HepG2 (cell line): ENCODE results near the gene TMC2. TPM values are rescaled to one million over a fixed set of nuclear protein-coding genes. Genes with fewer than 3 reads are reported as not detected.
A peak's percentile ranks its signal among the peaks of the same experiment; 100 is the strongest.

Experiments
- AGO1 ChIP-seq: fragments of 200-400 bp; formaldehyde crosslinking; IDR thresholded peaks from 2 replicates; pipeline ENCODE4 v1.6.1; 2017; ENCODE audit warnings: mild to moderate bottlenecking, low read depth, low read length, moderate library complexity; ENCODE audit not compliant: poor library complexity, severe bottlenecking
- CHCHD3 ChIP-seq: sonication (generic); formaldehyde crosslinking; IDR thresholded peaks from 2 replicates; pipeline ENCODE4 v1.8.0; 2022; ENCODE audit warnings: mild to moderate bottlenecking, missing genetic modification reagents, moderate library complexity
- CHD2 ChIP-seq: IDR thresholded peaks from 2 replicates; pipeline ENCODE4 v1.6.1; 2011; ENCODE audit warnings: low read depth, low read length, improper control_type of control experiment
- DR1 ChIP-seq: sonication (generic); formaldehyde crosslinking; IDR thresholded peaks from 2 replicates; pipeline ENCODE4 v1.8.0; 2021; ENCODE audit warnings: mild to moderate bottlenecking, missing genetic modification reagents, inconsistent platforms
- ETV5 ChIP-seq: IDR thresholded peaks from 2 replicates; pipeline ENCODE4 v1.6.1; 2018; ENCODE audit warnings: missing biosample characterization, missing genetic modification reagents, inconsistent platforms, borderline replicate concordance
- ETV6 ChIP-seq: sonication (generic); formaldehyde crosslinking; conservative IDR thresholded peaks from 2 replicates; pipeline ENCODE4 v1.4.0; 2020; ENCODE audit warnings: missing genetic modification reagents
- GFI1 ChIP-seq: sonication (generic); formaldehyde crosslinking; IDR thresholded peaks from 2 replicates; pipeline ENCODE4 v1.5.0; 2020; ENCODE audit warnings: missing genetic modification reagents, mild to moderate bottlenecking, borderline replicate concordance
- HNF4G ChIP-seq, 2 experiments: sonication (generic) in 1 of 2; formaldehyde crosslinking in 1 of 2; IDR thresholded peaks; 2 replicates each; pipeline versions ENCODE4 v1.4.0 to v1.6.1; 2011 to 2020; ENCODE audit warnings: borderline replicate concordance in 2 of 2, low read depth in 2 of 2, mild to moderate bottlenecking in 2 of 2, low read length in 1 of 2, missing genetic modification reagents in 1 of 2, moderate library complexity in 1 of 2
- ISX ChIP-seq: sonication (generic); formaldehyde crosslinking; conservative IDR thresholded peaks from 2 replicates; pipeline ENCODE4 v1.5.0; 2020; ENCODE audit warnings: missing genetic modification reagents
- MBNL3 ChIP-seq: fragments of 250-450 bp; sonication (Bioruptor Pico); conservative IDR thresholded peaks from 2 replicates; pipeline ENCODE4 v1.8.0; 2022; ENCODE audit warnings: mild to moderate bottlenecking, inconsistent platforms
- POGZ ChIP-seq: sonication (generic); formaldehyde crosslinking; IDR thresholded peaks from 2 replicates; pipeline ENCODE4 v1.4.0; 2020; ENCODE audit warnings: mild to moderate bottlenecking, missing genetic modification reagents
- PPARG ChIP-seq: conservative IDR thresholded peaks from 2 replicates; pipeline ENCODE4 v1.6.1; 2016; ENCODE audit warnings: missing biosample characterization, missing genetic modification reagents
- XBP1 ChIP-seq: sonication (generic); formaldehyde crosslinking; IDR thresholded peaks from 2 replicates; pipeline ENCODE4 v1.5.0; 2020; ENCODE audit warnings: missing genetic modification reagents
- ZBTB1 ChIP-seq: sonication (generic); formaldehyde crosslinking; IDR thresholded peaks from 2 replicates; pipeline ENCODE4 v1.4.0; 2020; ENCODE audit warnings: missing genetic modification reagents, borderline replicate concordance
- ZNF20 ChIP-seq: sonication (generic); formaldehyde crosslinking; IDR thresholded peaks from 2 replicates; pipeline ENCODE4 v1.4.0; 2020; ENCODE audit warnings: mild to moderate bottlenecking, moderate library complexity, missing genetic modification reagents
- ZNF230 ChIP-seq: sonication (generic); formaldehyde crosslinking; IDR thresholded peaks from 2 replicates; pipeline ENCODE4 v1.4.0; 2020; ENCODE audit warnings: mild to moderate bottlenecking, missing genetic modification reagents
- ZNF256 ChIP-seq: sonication (generic); formaldehyde crosslinking; conservative IDR thresholded peaks from 2 replicates; pipeline ENCODE4 v1.4.0; 2020; ENCODE audit warnings: missing genetic modification reagents
- ZNF296 ChIP-seq: sonication (generic); formaldehyde crosslinking; conservative IDR thresholded peaks from 2 replicates; pipeline ENCODE4 v1.5.0; 2020; ENCODE audit warnings: mild to moderate bottlenecking, missing genetic modification reagents
- ZNF337 ChIP-seq: sonication (generic); formaldehyde crosslinking; IDR thresholded peaks from 2 replicates; pipeline ENCODE4 v1.5.1; 2020; ENCODE audit warnings: missing genetic modification reagents, low read depth, mild to moderate bottlenecking, borderline replicate concordance
- ZNF547 ChIP-seq: sonication (generic); formaldehyde crosslinking; IDR thresholded peaks from 2 replicates; pipeline ENCODE4 v1.5.1; 2020; ENCODE audit warnings: mild to moderate bottlenecking, missing genetic modification reagents
- ZNF709 ChIP-seq: sonication (generic); formaldehyde crosslinking; IDR thresholded peaks from 2 replicates; pipeline ENCODE4 v1.5.0; 2020; ENCODE audit warnings: mild to moderate bottlenecking, missing genetic modification reagents
- polyA plus RNA-seq, 8 experiments: library from polyadenylated mRNA; depleted of rRNA in 3 of 8; stranded (reverse) in 7 of 8; unstranded in 1 of 8; fragments of >200 nt; fragmentation: Illumina TruSeq in 4 of 8; extraction: Trizol in 4 of 8; gene quantifications; 2 replicates each; pipeline versions ENCODE4 v1.2.1 to v1.2.3, GENCODE V29; 2011 to 2016; ENCODE audit warnings: low read depth in 4 of 8, missing spikeins in 1 of 8, mixed read lengths in 1 of 8; ENCODE audit not compliant: insufficient read depth in 1 of 8
- total RNA-seq, 5 experiments: library from RNA; depleted of rRNA; stranded (reverse); fragments of >200 nt; fragmentation: Illumina TruSeq; extraction: Trizol; gene quantifications; 2 replicates each; pipeline ENCODE4 v1.2.3, GENCODE V29; 2016; ENCODE audit warnings: low read depth in 1 of 5
- TF ChIP-seq, protein P1 (sequence below): sonication (generic); formaldehyde crosslinking; IDR thresholded peaks from 2 replicates; pipeline ENCODE4 v1.8.1; 2023; ENCODE audit warnings: missing genetic modification reagents, mild to moderate bottlenecking, borderline replicate concordance
- TF ChIP-seq, protein P2 (sequence below): sonication (generic); formaldehyde crosslinking; IDR thresholded peaks from 2 replicates; pipeline ENCODE4 v1.4.0; 2020; ENCODE audit warnings: missing genetic modification reagents
- TF ChIP-seq, protein P3 (sequence below): sonication (generic); formaldehyde crosslinking; IDR thresholded peaks from 2 replicates; pipeline ENCODE4 v1.4.0; 2020; ENCODE audit warnings: missing genetic modification reagents

Gene TMC2
- total and polyA plus RNA-seq, 2 of the 13 experiments (the other 11 are each of a cell fraction or from before 2014, with no cell fraction given), result not detected

DNA sequence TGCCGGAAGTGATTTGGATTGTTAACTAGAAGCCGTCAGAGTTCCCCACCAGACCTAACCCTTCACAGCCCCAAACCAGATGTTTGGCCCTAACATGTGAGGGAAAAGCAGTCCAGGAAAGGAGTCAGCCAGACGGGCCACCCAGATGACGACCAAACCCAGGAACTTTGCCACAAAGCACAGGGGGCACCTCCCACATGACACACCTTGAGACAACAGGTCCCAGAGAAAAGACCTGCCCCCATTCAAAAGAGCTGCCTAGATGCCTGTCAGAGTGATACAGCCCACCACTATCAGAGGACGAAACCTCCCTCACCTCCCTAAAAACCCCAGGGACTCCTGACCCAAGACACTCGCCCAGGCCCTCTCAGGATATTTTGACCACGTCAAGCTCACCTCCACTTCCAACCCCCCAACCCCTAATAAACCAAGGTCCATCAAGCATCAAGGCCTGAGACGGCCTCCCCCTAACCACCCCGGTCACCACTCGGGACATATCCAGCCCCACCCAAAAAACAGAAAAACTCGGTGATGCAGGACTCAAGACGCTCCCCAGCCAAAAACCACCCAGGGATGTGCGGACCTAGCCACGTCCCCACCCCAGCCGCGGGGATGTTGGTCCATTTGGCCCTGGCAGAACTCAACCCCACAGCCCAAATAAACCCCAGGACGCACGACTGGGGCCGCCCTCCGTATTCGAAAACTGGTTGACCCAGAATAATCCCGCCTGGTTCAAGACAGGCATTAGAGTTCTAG, 28.3 kb upstream of the TMC2 start (continued):
- TF ChIP-seq, protein P1, sequence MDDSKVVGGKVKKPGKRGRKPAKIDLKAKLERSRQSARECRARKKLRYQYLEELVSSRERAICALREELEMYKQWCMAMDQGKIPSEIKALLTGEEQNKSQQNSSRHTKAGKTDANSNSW (CRISPR knock-in tag), result no peak
- no peak for TF ChIP-seq ZNF547 (CRISPR knock-in tag)
- no peak for TF ChIP-seq ZNF230 (CRISPR knock-in tag)
- 0 out of 2 replicates have a peak, but pooled peaks have one; percentile 18 for TF ChIP-seq ZNF709 (CRISPR knock-in tag)
- TF ChIP-seq GFI1 (CRISPR knock-in tag), result 0 out of 2 replicates have a peak, but pooled peaks have one; percentile 8
- TF ChIP-seq CHCHD3 (CRISPR knock-in tag), result no peak
- 0 out of 2 replicates have a peak, but pooled peaks have one; percentile 8 for TF ChIP-seq CHD2
- no peak for TF ChIP-seq ETV5 (CRISPR knock-in tag)
- TF ChIP-seq ZNF20 (CRISPR knock-in tag), result no peak
- TF ChIP-seq XBP1 (CRISPR knock-in tag), result no peak
- TF ChIP-seq ZNF296 (CRISPR knock-in tag), result no peak; the same call in 1 of the 2 replicates
- TF ChIP-seq HNF4G (IDR thresholded peaks at IDR 0.05; ENCODE audit: borderline replicate concordance, low read depth, low read length), result no peak
- no peak for TF ChIP-seq HNF4G (CRISPR knock-in tag; IDR thresholded peaks at IDR 0.05; ENCODE audit: borderline replicate concordance, low read depth)
- TF ChIP-seq, protein P2, sequence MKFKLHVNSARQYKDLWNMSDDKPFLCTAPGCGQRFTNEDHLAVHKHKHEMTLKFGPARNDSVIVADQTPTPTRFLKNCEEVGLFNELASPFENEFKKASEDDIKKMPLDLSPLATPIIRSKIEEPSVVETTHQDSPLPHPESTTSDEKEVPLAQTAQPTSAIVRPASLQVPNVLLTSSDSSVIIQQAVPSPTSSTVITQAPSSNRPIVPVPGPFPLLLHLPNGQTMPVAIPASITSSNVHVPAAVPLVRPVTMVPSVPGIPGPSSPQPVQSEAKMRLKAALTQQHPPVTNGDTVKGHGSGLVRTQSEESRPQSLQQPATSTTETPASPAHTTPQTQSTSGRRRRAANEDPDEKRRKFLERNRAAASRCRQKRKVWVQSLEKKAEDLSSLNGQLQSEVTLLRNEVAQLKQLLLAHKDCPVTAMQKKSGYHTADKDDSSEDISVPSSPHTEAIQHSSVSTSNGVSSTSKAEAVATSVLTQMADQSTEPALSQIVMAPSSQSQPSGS (CRISPR knock-in tag), result no peak
- no peak for TF ChIP-seq PPARG (CRISPR knock-in tag)
- no peak for TF ChIP-seq ETV6 (CRISPR knock-in tag)
- TF ChIP-seq, protein P3, sequence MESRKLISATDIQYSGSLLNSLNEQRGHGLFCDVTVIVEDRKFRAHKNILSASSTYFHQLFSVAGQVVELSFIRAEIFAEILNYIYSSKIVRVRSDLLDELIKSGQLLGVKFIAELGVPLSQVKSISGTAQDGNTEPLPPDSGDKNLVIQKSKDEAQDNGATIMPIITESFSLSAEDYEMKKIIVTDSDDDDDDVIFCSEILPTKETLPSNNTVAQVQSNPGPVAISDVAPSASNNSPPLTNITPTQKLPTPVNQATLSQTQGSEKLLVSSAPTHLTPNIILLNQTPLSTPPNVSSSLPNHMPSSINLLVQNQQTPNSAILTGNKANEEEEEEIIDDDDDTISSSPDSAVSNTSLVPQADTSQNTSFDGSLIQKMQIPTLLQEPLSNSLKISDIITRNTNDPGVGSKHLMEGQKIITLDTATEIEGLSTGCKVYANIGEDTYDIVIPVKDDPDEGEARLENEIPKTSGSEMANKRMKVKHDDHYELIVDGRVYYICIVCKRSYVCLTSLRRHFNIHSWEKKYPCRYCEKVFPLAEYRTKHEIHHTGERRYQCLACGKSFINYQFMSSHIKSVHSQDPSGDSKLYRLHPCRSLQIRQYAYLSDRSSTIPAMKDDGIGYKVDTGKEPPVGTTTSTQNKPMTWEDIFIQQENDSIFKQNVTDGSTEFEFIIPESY, result no peak
- TF ChIP-seq ZNF256 (CRISPR knock-in tag), result no peak
- no peak for TF ChIP-seq MBNL3 (CRISPR knock-in tag)
- no peak for TF ChIP-seq AGO1
- no peak for TF ChIP-seq POGZ (CRISPR knock-in tag)
- no peak for TF ChIP-seq ZNF337 (CRISPR knock-in tag)
- TF ChIP-seq ISX (CRISPR knock-in tag), result no peak
- no peak for TF ChIP-seq DR1
- no peak for TF ChIP-seq ZBTB1 (CRISPR knock-in tag)
